Measurements from ENCODE around the gene SBF2.
"Not testable (repeated sequence)": the region's sequence is repeated elsewhere in the genome, so short reads cannot be mapped to it uniquely, and the experiment has no call there.

Gene SBF2

DNA sequence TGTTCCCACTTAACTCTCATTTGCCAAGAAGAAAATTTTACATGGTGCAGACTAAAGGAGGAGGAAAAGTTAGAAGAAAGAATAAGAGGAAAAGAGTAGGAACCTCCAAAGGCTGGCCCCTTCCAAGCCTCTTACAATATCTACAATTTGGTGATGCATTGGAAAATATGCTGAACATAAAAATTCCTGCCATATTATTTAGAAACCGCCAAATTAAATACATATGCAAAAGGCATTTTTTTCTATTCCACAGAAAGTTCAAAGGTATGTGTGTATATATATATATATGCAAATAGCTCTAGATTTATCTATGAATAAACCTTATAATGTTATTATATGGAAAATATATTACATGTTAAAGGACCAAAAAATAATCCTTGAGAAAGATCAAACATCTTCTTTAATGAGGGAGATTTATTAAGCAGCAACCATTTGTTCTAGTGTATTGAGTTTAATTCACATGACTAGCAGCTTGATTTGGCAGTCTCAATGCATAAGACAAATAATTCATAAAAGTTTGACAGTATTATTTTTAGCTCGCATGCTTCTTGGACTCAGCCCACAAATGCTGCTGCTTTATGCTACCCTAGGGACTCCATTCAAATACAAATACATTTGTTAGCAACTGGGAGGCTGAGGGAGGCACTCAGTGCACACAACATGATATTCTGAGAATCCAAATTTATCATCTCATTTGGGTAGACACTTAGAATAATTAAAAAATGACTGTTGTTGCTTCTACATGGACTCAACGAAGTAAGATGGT, 184.9 kb downstream of the SBF2 start:
- no peak for DNase-seq

DNA sequence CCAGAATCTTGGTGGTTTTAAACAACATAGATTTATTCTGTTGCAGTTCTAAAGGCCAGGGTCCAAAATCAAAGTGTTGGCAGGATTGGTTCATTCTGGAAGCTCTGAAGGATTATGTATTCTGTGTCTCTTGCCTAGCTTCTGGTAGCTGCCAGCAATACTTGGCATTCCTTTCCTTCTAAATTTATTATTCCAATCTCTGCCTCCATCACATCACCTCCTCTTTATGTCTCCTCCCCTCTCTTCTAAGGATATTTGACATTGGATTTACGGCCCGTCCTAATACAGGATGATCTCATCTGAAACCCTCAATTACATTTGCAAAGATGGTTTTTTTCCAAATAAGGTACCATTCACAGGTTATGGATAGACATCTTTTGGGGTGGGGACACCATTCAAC, 186.5 kb downstream of the SBF2 start:
- DNase-seq, result no peak

DNA sequence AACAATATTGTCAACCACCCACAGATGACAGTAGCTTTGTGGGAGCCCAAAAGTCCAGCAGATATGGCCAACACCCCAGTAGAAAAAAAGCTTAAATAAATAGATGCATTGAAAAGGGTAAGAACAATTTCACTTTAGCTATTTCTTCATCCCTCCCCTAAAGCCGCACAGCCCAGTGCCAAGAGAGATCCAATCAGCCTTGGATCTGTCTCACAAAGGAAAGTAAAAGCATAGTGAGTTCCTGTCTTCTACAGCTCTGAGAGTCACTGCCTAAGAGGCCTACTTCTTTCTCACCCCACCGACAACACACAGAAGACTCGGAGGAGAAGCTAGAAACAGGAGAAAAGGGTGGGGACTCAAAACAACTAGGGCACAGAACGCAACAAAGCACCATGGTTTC, 196.4 kb downstream of the SBF2 start:
- no peak for DNase-seq

DNA sequence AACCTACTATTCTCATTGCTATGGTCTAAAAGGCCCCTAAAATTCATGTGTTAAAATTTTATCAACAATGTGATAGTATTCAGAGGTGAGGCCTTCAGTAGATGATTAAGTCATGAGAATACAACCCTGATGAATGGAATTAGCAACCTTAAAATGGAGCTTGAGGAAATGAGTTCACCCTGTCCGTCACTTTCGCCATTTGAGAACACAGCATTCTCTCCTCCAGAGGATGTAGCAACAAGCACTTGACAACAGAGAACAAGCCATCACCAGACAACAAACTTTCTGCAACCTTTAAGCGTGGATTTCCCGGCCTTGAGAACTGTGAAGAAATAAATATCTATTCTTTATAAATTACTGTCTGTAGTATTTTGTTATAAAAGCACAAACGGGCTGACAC, 197.0 kb downstream of the SBF2 start:
- DNase-seq, result no peak

DNA sequence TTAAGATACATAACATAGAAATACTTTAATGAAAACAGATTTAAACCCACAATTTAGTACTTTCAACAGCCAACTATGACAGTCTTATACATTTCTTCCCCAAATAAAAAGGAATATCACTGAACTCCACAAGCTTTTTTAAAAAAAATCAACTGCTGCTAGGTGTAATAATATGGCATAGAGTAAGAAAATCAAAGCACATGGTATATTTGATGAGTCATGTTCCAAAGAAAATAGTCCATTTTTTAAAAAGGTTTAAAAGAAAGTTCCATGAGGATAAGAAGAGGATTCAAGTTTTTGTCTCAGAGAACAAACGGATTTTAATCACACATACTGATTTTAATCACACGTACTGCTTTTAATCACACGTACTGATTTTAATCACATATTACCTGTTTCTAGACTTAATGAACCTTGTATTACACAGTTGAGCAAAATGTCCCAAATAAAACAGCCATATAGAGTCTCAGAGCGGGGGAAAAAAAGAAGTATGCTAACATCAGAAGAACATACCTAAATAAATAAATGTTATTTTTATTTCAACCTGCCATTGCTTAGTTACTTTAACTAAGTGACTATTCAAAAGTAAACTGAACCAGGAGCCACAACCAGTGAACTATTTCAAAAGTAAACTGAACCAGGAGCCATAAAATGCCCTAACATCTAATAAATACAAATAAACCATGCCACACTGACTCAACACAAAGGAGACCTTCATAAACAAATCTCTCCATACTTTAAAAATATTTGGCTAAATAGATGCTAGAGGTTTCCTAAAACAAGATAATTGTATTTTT, 198.4 kb downstream of the SBF2 start:
- DNase-seq, result no peak

DNA sequence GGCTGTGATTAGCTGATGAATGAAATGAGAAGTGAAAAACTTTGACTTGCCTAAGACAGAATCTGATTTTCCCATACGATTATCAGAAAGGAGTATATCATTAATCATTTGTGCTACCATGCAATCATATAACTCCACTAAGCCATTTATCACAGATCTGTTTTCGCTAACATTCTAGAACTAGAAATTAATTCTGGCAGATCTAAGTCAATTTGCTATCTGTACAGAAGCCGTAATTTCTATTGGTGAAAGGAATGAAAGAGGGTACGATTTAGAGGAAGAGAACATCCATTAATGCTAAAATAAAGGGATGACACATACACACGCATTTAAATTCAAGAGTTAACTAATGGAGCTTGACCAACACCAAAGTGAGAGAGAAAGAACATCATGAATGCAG, 201.6 kb downstream of the SBF2 start:
- no peak for DNase-seq

DNA sequence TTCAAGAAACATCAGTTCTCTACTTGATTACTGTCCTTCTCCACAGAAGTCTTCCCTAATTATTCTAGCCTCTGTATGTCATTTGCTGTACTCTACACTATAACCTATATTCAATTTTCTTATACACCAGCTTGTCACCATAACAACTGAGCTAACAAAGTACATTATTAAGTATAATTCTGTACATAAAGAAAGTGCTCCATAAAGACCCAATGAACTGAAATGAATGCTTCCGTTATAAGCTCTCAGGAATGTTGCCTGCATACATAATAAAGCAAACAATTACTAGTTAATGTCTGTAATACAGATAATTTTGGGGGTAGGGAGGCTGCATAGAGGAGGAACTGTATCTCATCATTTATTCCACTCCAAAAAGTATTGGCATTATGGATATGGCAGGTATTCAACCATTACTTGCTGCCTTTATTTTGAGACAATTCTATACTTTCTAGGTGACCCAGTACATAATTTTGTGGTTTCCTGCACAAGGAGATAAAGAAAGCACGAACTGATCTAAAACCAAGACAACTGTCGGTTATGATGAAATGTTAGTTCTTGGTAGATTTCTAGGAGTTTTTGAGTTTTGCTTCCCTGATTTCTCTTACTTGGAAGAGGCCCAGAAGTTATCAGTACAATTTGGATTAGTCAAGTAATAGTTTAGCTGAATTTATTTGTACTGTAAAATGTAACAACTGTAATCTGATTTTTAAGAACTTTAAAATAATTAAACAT, 202.5 kb downstream of the SBF2 start:
- DNase-seq, result no peak

DNA sequence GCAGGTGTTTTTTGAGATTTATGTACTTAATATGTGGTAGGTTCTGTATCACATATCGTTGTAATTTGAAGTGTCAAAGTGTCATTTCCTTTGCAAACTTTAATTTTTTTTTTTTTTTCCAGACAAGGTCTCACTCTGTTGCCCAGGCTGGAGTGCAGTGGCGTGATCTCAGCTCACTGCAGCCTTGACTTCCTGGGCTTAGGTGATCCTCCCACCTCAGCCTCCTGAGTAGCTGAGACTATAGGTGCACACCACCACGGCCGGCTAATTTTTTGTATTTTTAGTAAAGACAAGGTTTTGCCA, 206.1 kb downstream of the SBF2 start:
- DNase-seq, result not testable (repeated sequence)

DNA sequence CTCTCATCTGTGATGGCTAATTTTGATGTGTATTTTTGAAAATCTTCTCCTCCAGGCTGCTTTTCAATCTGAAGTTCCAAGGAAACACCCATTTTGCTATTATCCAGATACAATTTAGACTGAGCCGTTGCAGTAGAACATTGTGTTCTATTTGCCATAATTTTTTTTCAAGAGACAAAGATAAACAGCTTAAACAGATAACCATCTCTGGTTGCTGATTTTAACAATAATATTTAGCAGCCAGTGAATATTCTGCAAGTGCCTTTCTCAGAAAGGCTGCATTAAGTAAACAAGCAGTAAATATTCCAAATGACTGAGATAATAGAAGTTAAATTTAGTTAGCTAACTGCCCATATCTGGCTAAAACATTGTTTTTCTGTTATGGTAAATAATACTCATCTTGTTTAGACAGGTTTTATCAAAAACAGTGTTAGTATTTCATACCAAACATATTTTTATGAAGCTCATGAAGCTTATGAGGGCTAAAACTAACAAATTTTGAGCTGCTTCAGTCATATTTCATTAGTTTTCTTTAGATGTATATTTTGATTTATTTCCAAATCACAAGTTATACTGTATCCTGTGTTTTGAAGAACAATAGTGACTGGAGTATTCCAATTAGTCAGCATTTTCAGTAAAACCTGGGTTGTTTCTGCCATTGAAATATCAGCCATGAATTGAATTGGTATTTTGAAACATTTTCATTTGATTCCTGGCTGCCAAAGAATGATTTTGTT, 206.7 kb downstream of the SBF2 start:
- DNase-seq, result no peak

DNA sequence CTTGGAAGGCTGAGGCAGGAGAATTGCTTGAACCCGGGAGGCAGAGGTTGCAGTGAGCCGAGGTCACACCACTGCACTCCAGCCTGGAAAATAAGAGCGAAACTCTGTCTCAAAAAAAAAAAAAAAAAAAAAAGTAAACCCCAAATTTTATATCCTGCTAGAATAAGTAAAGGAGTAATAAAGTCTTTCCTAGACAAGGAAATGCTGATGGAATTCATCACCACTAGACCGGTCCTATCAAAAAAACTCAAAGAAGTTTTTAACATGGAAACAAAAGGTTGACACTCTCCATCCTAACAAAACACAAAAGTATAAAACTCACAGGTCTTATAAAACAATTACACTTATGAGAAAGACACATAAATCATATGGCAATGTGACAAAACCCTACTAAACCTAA, 213.9 kb downstream of the SBF2 start:
- no peak for DNase-seq

DNA sequence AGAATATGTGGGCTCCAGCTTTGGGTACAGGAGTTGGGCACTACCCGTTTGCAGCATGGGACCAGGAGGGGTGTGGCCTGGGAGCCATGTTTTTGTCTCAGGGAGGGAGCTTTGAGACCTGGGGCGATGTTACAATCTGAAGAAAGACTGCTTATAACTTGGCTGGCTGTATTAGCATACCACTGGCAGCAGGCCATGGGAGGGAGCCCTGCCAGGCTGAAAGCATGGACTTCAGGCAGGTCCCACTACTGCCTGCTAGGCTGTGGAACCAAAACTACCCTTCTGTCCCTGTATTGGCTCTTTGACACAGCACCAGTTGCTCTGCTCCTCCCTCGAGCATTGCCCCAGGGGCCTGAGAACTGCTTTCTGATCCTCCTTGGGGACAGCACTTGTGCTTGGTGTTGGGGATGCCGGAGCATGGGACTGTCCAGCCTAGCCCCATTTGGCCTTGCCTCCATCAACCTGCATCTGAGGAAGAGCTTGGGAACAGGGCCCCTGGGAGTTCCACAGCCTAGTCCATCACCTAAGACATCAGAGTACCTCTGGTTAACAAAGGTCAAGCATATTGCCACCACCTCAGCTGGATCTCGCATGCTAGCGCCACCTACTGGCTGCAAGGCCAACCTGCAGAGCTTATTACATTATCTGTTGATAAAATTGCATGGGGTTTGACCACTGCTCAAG, 217.4 kb downstream of the SBF2 start:
- DNase-seq, result peak in 1 of 4 experiments; percentile 3

DNA sequence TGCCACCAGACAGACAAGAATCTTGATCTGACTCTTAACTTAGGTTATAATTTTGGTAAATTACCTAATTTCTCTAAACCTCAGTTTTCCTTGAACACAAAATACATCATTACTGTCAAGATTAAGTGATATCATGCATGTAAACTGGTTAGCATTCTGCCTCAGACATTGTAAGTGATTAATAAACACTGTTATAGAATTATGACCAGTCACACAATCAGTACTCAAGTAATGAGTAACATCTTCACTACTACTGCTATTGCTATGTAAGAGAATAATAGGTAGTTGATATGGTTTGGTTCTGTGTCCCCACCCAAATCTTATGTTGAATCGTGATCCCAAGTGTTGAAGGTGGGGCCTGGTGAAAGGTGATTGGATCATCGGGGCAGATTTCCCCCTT, 218.9 kb downstream of the SBF2 start:
- DNase-seq, result no peak

DNA sequence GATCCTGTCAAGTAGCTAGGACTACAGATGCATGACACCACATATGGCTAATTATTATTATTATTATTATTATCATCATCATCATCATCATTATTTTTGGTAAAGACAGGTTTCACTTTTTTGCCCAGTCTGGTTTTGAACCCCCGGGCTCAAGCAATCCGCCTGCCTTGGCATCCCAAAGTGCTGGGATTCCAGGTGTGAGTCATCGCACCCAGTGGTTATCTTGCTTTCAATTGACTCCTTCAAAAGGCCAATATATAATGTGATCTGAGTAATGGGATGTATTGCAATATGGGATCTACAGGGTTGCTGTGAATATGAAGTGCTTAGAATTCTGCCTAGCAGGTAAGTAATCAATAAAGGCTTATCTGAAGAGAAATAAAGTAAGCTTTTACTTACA, 221.2 kb downstream of the SBF2 start:
- DNase-seq, result no peak

DNA sequence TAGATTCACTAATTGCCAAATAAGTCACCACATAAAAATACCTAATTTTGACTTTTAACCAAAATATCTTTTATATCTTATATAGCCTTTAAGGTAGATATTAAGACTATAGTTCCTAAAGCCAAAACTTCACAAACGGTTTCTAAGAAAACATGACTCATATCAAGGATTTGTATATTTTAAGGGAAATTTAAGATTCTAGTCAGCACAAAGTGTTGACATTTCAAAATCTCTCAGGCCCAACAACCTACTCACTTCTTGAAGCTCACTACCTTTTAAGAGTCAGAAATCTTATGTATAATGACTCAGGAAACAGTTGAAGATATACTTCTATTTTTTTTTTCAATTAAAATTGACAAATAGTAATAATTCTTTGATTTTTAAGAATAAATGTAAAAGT, 221.9 kb downstream of the SBF2 start:
- no peak for DNase-seq

DNA sequence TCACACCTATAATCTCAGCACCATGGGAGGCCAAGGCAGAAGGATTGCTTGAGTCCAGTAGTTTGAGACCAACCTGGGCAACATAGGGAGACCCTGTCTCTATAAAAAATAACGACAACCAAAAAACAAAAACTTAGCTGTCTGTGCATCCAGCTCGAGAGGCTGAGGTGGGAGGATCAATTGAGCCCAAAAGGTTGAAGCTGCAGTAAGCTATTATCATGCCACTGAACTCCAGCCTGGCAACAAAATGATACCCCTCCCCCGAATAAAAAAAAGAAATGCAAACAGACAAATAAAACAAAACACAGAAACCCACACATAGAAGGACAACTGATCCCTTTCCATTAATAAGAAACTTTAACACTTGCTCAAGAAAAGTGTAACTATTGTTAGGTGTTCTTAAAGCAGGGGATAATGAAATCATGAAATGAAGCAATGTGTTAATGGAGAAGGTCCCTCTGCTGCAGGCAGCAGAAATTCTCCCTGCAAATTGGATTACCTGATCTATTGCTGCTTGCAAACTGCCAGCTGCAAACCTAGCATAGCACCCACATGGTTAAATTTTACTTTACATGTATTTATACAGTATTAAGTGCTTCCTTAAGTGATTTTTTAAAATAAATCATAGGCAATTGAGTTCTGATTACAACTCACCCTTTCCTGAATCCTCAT, 226.3 kb downstream of the SBF2 start:
- DNase-seq, result no peak

DNA sequence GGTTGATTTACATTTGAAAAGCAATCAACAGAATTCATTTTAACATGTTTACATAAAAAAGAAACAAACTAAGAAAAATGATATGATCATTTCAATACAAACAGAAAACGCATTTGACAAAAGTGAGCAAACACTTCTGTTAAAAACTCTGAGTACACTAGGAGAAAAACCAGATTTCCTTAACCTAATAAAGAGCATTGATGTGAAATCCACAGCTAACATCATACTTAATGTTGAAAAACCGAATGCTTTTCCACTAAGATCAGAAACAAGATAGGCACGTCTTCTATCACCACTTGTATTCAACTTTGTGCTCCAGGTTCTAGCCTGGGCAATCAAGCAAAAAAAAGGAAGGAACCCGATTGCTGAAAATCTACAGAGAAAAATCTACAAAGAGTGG, 227.6 kb downstream of the SBF2 start:
- no peak for DNase-seq

DNA sequence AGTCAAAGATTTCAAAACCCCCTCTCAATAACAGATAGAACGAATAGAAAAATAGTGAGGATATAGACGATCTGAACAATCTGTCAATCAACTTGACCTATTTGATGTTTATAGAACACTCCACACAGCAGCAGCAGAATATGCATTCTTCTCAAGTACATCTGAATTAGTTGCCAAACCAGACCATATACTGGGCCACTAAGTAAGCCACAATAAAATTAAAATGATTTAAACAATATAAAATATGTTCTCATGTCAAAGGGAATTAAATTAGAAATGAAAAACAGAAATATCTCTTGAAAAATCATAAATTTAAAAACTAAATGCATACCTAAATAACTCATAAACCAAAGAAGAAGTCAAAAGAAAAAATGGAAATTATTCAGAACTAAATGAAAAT, 229.2 kb downstream of the SBF2 start:
- no peak for DNase-seq

DNA sequence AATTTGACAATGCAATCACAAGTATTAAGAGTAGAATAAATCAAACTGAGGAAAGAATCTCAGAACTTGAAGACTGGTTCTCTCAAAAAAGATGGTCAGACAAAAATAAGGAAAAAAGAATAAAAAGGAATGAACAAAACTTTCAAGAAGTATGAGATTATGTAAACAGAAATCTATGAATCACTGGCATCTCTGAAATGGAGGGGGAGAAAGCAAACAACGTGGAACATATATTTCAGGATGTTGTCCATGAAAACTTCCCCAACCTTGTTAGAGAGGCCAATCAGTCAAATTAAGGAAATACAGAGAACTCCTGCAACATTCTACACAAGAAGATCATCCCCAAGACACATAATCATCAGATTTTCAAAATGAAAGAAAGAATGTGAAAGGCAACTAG, 235.7 kb downstream of the SBF2 start:
- DNase-seq, result no peak

DNA sequence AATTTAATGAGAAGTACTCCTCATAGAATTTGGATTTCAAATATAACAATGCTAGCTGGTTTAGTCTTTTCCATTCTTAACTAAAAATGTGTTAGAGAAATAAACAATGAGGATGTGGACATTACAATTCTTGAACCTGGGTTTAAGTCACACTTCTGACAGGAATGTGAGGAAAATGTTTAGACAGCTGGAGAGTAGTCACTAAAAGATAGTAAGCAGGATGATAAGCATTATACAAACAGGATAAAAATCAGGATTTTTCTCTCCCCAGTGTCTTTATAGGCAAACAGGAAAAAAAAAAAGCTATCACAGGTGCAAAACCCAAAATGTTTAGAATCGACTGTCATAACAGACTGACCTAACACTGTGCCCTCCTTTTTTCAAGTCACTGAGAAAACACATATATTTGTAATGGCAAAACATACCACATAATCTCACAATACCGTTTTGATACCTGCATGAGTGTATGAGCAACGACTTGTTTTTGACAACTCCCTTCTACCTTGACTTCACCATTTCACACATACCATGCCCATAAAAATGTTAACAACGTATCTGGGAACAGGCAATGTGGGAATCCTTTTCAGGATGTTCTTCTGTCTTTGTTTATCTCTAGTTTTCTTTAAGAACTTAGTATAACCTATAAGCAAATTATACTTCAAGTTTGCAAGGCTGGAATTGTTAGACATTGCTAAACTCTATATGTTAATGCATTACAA, 242.0 kb downstream of the SBF2 start:
- DNase-seq, result no peak

DNA sequence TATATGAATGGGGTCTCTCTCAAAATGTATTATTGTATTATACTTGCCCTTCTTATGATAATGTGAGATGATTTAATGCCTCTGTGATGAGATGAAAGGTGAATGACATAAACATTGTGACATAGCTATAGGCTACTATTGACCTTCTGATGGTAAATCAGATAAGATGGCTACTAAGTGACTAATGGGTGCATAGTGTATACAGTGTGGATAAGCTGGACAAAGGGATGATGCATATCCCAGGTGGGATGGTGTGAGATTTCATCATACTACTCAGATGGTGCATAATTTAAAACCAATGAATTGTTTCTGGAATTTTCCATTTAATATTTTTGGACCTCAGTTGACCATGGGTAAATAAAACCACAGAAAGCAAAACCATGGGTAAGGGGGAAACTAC, 243.5 kb downstream of the SBF2 start:
- DNase-seq, result no peak

DNA sequence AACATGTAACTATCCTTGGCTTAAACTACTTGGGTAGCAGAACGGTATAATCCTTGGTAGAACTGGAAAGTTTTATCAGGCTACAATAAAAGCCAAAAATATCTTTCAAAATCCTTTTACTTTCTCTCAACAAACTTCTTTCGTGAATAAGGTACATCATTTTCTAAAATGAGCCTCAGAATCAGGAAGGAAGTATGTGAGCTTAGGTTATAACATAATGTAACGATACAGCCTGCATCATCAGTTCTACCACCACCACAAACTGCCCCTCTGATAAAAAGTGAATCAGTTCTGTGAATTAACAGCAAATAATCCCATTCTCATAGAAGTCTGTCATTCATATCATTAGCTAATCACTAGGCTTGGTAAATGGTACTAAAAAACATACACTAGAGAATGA, 244.3 kb downstream of the SBF2 start:
- DNase-seq, result no peak

DNA sequence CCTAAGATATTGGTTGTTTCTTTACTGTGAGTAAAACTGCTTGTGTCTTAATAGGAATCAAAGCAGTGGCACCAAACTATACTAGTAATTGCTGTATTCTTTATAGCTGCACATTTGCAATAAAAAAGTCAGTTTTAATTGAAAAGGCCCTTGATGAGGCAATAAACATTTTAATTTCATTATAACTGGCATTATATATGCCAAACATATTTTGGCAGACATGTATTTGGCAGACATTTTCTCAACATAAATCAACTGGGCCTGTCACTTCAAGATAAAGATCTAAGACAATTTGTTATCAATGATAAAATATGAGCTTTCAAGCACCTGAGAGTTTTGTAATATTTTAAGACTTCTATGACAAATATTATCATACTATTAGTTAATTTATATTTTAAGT, 245.7 kb downstream of the SBF2 start:
- DNase-seq, result no peak

Measured in activated CD4-positive, CD25-positive, alpha-beta regulatory T cell (primary cell).